ENCODE data around the gene ZNF764.
A peak's percentile ranks its signal among the peaks of the same experiment; 100 is the strongest.

The ZNF764 gene

DNA sequence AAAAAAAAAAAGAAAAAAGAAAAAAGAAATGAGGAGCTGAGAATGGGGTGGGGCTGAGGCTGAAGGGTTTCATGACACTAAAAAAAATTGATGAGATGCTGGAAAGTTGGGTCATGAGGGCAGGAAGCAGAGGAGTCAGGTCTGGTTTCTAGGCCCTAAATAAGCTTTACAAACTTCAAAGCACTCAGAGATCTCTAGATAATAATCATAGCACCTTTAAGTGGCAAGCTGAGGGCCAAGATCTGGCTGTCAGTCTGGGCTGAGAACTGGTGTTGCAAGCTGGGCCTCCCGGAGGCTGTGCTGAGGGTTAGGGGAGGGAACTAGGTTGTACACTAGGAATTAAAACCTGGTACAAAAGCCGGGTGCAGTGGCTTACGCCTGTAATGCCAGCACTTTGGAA is 6.4 kb downstream of the ZNF764 start:
- H3K4me3 ChIP-seq (ENCODE audit: low read depth in 1 of 2, low read length in 2 of 2), result no peak overlapping the region
- peaks cover 37% of the 10 kb centered on the region for H3K4me1 ChIP-seq (ENCODE audit: insufficient read depth, low read length)
- no peaks in the 10 kb centered on the region for H3K27me3 ChIP-seq (ENCODE audit: insufficient read depth, low read length, poor library complexity)
- H3K36me3 ChIP-seq (ENCODE audit: insufficient read depth, low read length), result peaks cover 40% of the 10 kb centered on the region
- no peak overlapping the region for H2AFZ ChIP-seq (ENCODE audit: low read depth, low read length)
- H3K4me2 ChIP-seq (ENCODE audit: insufficient read depth, low read length), result no peak overlapping the region
- TF ChIP-seq, protein P1, sequence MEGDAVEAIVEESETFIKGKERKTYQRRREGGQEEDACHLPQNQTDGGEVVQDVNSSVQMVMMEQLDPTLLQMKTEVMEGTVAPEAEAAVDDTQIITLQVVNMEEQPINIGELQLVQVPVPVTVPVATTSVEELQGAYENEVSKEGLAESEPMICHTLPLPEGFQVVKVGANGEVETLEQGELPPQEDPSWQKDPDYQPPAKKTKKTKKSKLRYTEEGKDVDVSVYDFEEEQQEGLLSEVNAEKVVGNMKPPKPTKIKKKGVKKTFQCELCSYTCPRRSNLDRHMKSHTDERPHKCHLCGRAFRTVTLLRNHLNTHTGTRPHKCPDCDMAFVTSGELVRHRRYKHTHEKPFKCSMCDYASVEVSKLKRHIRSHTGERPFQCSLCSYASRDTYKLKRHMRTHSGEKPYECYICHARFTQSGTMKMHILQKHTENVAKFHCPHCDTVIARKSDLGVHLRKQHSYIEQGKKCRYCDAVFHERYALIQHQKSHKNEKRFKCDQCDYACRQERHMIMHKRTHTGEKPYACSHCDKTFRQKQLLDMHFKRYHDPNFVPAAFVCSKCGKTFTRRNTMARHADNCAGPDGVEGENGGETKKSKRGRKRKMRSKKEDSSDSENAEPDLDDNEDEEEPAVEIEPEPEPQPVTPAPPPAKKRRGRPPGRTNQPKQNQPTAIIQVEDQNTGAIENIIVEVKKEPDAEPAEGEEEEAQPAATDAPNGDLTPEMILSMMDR (IDR thresholded peaks at IDR 0.05; ENCODE audit: borderline replicate concordance, extremely low read depth, low read length, poor library complexity, severe bottlenecking), result no peak
- no peak for TF ChIP-seq EZH2 (IDR thresholded peaks at IDR 0.05; ENCODE audit: borderline replicate concordance, low read depth, low read length, severe bottlenecking)
- ATAC-seq (ENCODE audit: insufficient read depth, low read depth) (peak; percentile 80), DNase-seq (peak; percentile 70)
- no peak overlapping the region for H3K9ac ChIP-seq (ENCODE audit: low read depth, low read length)
- H4K20me1 ChIP-seq (ENCODE audit: insufficient read depth, low read length), result peaks cover 10% of the 10 kb centered on the region; the same call in 1 of the 2 replicates
- no peak overlapping the region for H3K27ac ChIP-seq (ENCODE audit: low read length)
- peaks cover 40% of the 10 kb centered on the region for H3K79me2 ChIP-seq (ENCODE audit: insufficient read depth, low read length)
- H3K9me3 ChIP-seq (ENCODE audit: insufficient read depth, low read length, severe bottlenecking), result no peaks in the 10 kb centered on the region

GRCh38 chr16:30548416-30549253 is 9.5 kb downstream of the ZNF764 start:
- no peak overlapping the region for H3K4me3 ChIP-seq (ENCODE audit: low read depth in 1 of 2, low read length in 2 of 2)
- no peaks in the 10 kb centered on the region for H3K9me3 ChIP-seq (ENCODE audit: insufficient read depth, low read length, severe bottlenecking)
- H3K4me1 ChIP-seq (ENCODE audit: insufficient read depth, low read length), result peaks cover 19% of the 10 kb centered on the region
- H3K36me3 ChIP-seq (ENCODE audit: insufficient read depth, low read length), result peaks cover 12% of the 10 kb centered on the region
- H4K20me1 ChIP-seq (ENCODE audit: insufficient read depth, low read length), result peaks cover 1% of the 10 kb centered on the region; the same call in 1 of the 2 replicates
- TF ChIP-seq, protein P1 (IDR thresholded peaks at IDR 0.05; ENCODE audit: borderline replicate concordance, extremely low read depth, low read length, poor library complexity, severe bottlenecking), result no peak
- TF ChIP-seq EZH2 (IDR thresholded peaks at IDR 0.05; ENCODE audit: borderline replicate concordance, low read depth, low read length, severe bottlenecking), result no peak
- DNase-seq (no peak), ATAC-seq (ENCODE audit: insufficient read depth, low read depth) (no peak)
- no peaks in the 10 kb centered on the region for H3K27me3 ChIP-seq (ENCODE audit: insufficient read depth, low read length, poor library complexity)
- H3K27ac ChIP-seq (ENCODE audit: low read length), result no peak overlapping the region
- H3K9ac ChIP-seq (ENCODE audit: low read depth, low read length), result no peak overlapping the region
- peaks cover 13% of the 10 kb centered on the region for H3K79me2 ChIP-seq (ENCODE audit: insufficient read depth, low read length)
- H3K4me2 ChIP-seq (ENCODE audit: insufficient read depth, low read length), result no peak overlapping the region
- H2AFZ ChIP-seq (ENCODE audit: low read depth, low read length), result no peak overlapping the region

GRCh38 chr16:30546115-30546514 is 12.1 kb downstream of the ZNF764 start:
- Histone ChIP-seq H4K20me1 (ENCODE audit: insufficient read depth, low read length) (no peaks in the 10 kb centered on the region), H3K4me3 (ENCODE audit: low read depth in 1 of 2, low read length in 2 of 2) (no peak overlapping the region), H3K27me3 (ENCODE audit: insufficient read depth, low read length, poor library complexity) (no peaks in the 10 kb centered on the region), H3K9me3 (ENCODE audit: insufficient read depth, low read length, severe bottlenecking) (no peaks in the 10 kb centered on the region), H2AFZ (ENCODE audit: low read depth, low read length) (no peak overlapping the region), H3K9ac (ENCODE audit: low read depth, low read length) (no peak overlapping the region), H3K79me2 (ENCODE audit: insufficient read depth, low read length) (peaks cover 5% of the 10 kb centered on the region; the same call in 1 of the 2 replicates), H3K4me2 (ENCODE audit: insufficient read depth, low read length) (no peak overlapping the region), H3K36me3 (ENCODE audit: insufficient read depth, low read length) (no peaks in the 10 kb centered on the region), H3K4me1 (ENCODE audit: insufficient read depth, low read length) (0 out of 2 replicates have a peak, but pooled peaks cover 2% of the 10 kb centered on the region), H3K27ac (ENCODE audit: low read length) (no peak overlapping the region)
- no peak for ATAC-seq (ENCODE audit: insufficient read depth, low read depth)
- no peak for DNase-seq
- no peak for TF ChIP-seq EZH2 (IDR thresholded peaks at IDR 0.05; ENCODE audit: borderline replicate concordance, low read depth, low read length, severe bottlenecking)
- TF ChIP-seq, protein P1 (IDR thresholded peaks at IDR 0.05; ENCODE audit: borderline replicate concordance, extremely low read depth, low read length, poor library complexity, severe bottlenecking), result no peak

Measured in DND-41 (cell line).